Bronchial epithelial cell (primary cell): Measurements from ENCODE around the gene EPB41L5. TPM values are rescaled to one million over a fixed set of nuclear protein-coding genes. Genes with fewer than 3 reads are reported as not detected.
"Not testable (repeated sequence)": the region's sequence is repeated elsewhere in the genome, so short reads cannot be mapped to it uniquely, and the experiment has no call there.

Source experiments
- DNase-seq: peaks from one replicate; pipeline ENCODE4 v3.0.0-alpha.2; 2010; ENCODE audit warnings: low read depth
- FAIRE-seq: peaks from 2 replicates; lab custom pipeline; 2011; peaks lifted over from hg19 to GRCh38; lab: Jason Lieb, UNC
- H3K27me3 ChIP-seq: 2 replicates; pipeline ENCODE4 v1.5.1; 2011; ENCODE audit warnings: low read length; ENCODE audit not compliant: control insufficient read depth, insufficient read depth
- H3K36me3 ChIP-seq: 2 replicates; pipeline ENCODE4 v1.5.1; 2011; ENCODE audit warnings: low read length; ENCODE audit not compliant: control insufficient read depth, insufficient read depth
- H3K4me3 ChIP-seq: 2 replicates; pipeline ENCODE4 v1.5.1; 2011; ENCODE audit warnings: mild to moderate bottlenecking, low read depth, low read length, control low read depth
- total RNA-seq: library from RNA; depleted of rRNA; stranded (reverse); fragments of >200 nt; gene quantifications from 2 replicates; pipeline ENCODE4 v1.2.1, GENCODE V29; 2014
- TF ChIP-seq, protein P1 (sequence below): IDR thresholded peaks from 2 replicates; pipeline ENCODE4 v1.5.1; 2011; ENCODE audit warnings: mild to moderate bottlenecking, moderate library complexity, low read length, control low read depth, inconsistent platforms; ENCODE audit not compliant: insufficient read depth, severe bottlenecking

EPB41L5 gene
- total RNA-seq, 1 donor from 2014 or later, result 34.5 TPM

DNA sequence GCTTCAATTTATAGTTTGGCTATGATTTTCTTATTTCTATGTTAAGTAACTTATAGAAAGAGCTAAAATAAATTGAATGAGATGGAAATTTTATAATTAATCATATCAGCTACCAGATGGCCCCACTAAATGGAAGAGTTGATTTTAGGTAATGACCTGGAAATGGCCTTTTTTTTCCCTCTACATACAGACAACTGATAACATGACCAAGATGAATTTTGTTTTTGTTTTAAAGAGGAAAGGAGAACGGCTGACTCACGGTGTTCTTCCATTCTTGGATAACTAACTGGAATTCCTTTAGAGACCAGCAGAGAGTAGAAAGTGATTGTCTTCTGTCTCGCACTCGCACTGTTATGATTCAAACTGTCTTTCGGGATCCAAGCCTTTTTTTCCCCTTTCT is 119.3 kb downstream of the EPB41L5 start:
- TF ChIP-seq, protein P1, sequence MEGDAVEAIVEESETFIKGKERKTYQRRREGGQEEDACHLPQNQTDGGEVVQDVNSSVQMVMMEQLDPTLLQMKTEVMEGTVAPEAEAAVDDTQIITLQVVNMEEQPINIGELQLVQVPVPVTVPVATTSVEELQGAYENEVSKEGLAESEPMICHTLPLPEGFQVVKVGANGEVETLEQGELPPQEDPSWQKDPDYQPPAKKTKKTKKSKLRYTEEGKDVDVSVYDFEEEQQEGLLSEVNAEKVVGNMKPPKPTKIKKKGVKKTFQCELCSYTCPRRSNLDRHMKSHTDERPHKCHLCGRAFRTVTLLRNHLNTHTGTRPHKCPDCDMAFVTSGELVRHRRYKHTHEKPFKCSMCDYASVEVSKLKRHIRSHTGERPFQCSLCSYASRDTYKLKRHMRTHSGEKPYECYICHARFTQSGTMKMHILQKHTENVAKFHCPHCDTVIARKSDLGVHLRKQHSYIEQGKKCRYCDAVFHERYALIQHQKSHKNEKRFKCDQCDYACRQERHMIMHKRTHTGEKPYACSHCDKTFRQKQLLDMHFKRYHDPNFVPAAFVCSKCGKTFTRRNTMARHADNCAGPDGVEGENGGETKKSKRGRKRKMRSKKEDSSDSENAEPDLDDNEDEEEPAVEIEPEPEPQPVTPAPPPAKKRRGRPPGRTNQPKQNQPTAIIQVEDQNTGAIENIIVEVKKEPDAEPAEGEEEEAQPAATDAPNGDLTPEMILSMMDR, result no peak
- FAIRE-seq, result no peak
- Histone ChIP-seq H3K27me3 (no peaks in the 10 kb centered on the region), H3K4me3 (no peak overlapping the region), H3K36me3 (no peaks in the 10 kb centered on the region)
- no peak for DNase-seq

DNA sequence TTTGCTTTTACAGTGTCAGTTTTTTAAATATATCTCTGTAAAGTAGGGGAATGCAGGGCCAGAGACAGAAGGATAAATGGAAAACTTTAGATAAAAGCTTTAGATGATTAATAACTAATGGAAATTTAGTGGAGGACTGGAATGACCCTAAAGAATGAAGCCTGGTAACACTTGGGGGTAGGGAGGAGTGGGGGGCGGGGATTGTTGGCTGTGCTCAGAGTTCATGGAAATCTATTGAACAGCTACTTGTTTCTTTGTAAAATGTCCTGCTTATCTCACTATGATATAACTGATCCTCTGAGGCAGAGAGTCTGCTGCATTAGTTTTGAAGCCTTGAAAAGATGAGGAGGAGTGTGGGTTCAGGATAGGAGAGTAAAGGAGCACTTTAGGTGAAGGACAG is 119.8 kb downstream of the EPB41L5 start:
- H3K4me3 ChIP-seq, result no peak overlapping the region
- FAIRE-seq (no peak), DNase-seq (no peak)
- H3K36me3 ChIP-seq, result no peaks in the 10 kb centered on the region
- TF ChIP-seq, protein P1, result no peak
- no peaks in the 10 kb centered on the region for H3K27me3 ChIP-seq

DNA sequence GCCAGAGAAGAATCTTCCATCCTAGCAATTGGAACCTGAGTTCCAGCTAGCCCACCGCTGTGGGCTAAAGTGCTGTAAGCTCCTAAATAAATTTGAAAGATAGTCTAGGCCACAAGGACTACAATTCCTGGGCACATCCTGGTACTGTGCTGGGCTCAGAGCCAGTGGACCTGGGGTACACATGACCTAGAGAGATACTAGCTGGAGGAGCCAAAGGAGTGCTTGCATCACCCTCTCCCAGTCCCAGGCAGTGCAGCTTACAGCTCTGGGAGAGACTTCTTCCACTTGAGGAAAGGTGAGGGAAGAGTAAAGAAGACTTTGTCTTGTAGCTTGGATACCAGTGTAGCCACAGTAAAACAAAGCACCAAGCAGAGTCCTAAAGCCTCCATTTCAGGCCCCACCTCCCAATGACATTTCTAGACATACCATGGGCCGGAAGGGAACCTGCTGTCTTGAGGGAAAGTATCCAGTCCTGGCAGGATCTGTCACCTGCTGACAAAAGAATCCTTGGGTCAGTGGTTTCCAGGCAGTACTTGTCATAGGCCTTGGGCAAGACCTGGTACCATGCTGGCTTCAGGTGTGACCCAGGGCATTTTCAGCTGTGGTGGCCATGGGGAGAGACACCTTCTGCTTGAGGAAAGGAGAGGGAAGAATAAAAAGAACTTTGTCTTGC is 120.8 kb downstream of the EPB41L5 start:
- no peak for FAIRE-seq

DNA sequence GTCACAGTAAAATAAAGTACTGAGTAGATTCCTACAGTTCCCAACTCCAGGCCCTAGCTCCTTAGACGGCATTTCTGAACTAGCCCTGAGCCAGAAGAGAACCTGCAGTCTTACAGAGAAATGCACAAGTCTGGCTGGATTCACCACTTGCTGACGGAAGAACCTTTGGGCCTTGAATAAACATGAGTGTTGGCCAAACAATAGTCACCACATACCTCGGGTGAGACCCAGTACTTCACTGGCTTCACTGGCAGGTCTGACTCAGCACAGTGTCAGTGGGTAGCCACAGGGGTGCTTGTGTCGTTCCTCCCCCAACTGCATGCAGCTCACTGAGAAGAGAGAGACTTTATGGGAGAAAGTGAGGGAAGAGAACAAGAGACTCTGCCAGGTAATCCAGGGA is 121.4 kb downstream of the EPB41L5 start:
- TF ChIP-seq, protein P1, result no peak
- Histone ChIP-seq H3K27me3 (no peaks in the 10 kb centered on the region), H3K36me3 (no peaks in the 10 kb centered on the region), H3K4me3 (no peak overlapping the region)
- DNase-seq (peak; percentile 98), FAIRE-seq (peak; percentile 7)

More for the DNA sequence above, 120.8 kb downstream of the EPB41L5 start:
- TF ChIP-seq, protein P1, result no peak
- Histone ChIP-seq H3K4me3 (no peak overlapping the region), H3K36me3 (no peaks in the 10 kb centered on the region), H3K27me3 (no peaks in the 10 kb centered on the region)
- no peak for DNase-seq

DNA sequence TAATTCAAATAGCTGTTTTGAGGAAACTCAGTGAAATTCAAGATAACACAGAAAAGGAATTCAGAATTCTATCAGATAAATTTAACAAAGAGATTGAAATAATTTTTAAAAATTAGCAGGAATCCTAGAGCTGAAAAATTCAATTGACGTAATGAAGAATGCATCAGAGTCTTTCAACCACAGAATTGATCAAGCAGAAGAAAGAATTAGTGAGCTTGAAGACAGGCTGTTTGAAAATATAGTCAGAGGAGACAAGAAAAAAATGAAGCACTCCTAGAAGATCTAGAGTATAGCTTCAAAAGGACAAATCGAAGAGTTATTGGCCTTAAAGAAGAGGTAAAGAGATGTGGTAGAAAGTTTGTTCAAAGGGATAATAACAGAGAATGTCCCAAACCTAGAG is 122.1 kb downstream of the EPB41L5 start:
- DNase-seq, H3K36me3 ChIP-seq, H3K4me3 ChIP-seq, FAIRE-seq, H3K27me3 ChIP-seq: not testable (repeated sequence)

DNA sequence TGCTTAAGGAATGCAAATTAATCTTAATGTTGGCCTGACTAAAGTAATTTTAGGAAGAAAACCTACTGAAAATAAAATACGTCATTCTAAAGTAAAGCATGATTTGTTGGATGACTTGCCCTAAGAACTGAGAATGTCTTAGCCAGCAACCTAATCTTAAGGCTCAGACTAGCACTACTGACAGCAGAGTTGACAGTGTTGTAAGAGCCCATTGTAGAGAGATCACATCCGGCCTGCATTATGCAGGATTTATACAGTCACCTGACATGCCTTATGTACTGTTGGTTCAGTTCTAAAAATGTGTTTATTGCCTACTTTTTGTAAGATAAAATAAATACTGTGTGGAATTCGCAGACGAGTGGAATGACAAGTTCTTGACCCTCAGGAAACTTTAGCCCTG is 128.0 kb downstream of the EPB41L5 start:
- no peak for FAIRE-seq
- H3K36me3 ChIP-seq, result no peaks in the 10 kb centered on the region
- TF ChIP-seq, protein P1, result no peak

More for the DNA sequence above, 128.0 kb downstream of the EPB41L5 start:
- Histone ChIP-seq H3K27me3 (no peaks in the 10 kb centered on the region), H3K4me3 (no peak overlapping the region)
- no peak for DNase-seq
